LNCAP (cell line): ENCODE data around the gene HOTAIR.

Experiments used
- CTCF ChIP-seq: fragments of 450-650 bp; IDR thresholded peaks from 2 replicates; pipeline ENCODE4 v1.5.1; 2017; ENCODE audit warnings: mild to moderate bottlenecking

Gene HOTAIR

GRCh38 chr12:53975064-53975471 lies 314 bp upstream of the HOTAIR start:
- no peak for TF ChIP-seq CTCF

- no peak for TF ChIP-seq CTCF
Observed at GRCh38 chr12:53973236-53974042, 1.3 kb downstream of the HOTAIR start.

GRCh38 chr12:53972722-53973235 lies 2.0 kb downstream of the HOTAIR start, which contains the start of gene HOXC11:
Gene HOXC11 (plus strand): TSS chr12:53973126. CDS start chr12:53973242, 116 bp downstream.
- no peak for TF ChIP-seq CTCF

- TF ChIP-seq CTCF: no peak
Observed at GRCh38 chr12:53972152-53972702, 2.5 kb downstream of the HOTAIR start.

- no peak for TF ChIP-seq CTCF
Observed at GRCh38 chr12:53971686-53972085, 3.1 kb downstream of the HOTAIR start.

- TF ChIP-seq CTCF: no peak
Observed at GRCh38 chr12:53971129-53971528, 3.6 kb downstream of the HOTAIR start.

- TF ChIP-seq CTCF: no peak
Observed at GRCh38 chr12:53970451-53970850, 4.3 kb downstream of the HOTAIR start.
